H1 (cell line): ENCODE results near the gene DHDDS. TPM values are rescaled to one million over a fixed set of nuclear protein-coding genes. Genes with fewer than 3 reads are reported as not detected.

Source experiments
- CTCF ChIA-PET: fragments of 300-600 bp; sonication (Branson Sonifier 250); formaldehyde crosslinking; loops from one replicate; lab custom pipeline; 2021; ENCODE audit not compliant: partially characterized antibody; lab: Charles Lee
- POLR2A ChIA-PET: fragments of 300-600 bp; sonication (Branson Sonifier 250); formaldehyde crosslinking; loops from one replicate; lab custom pipeline; 2021; ENCODE audit warnings: inconsistent platforms; ENCODE audit not compliant: partially characterized antibody; lab: Charles Lee
- DNase-seq, 2 experiments: peaks; one replicate each; pipeline versions ENCODE4 v3.0.0 to v3.0.0-alpha.2; 2010 to 2022; ENCODE audit warnings: low spot score in 2 of 2, low read depth in 1 of 2, mixed read lengths in 1 of 2
- FAIRE-seq: peaks from 2 replicates; lab custom pipeline; 2011; peaks lifted over from hg19 to GRCh38; lab: Jason Lieb, UNC
- H2AFZ ChIP-seq: 2 replicates; pipeline ENCODE4 v1.8.1; 2012; ENCODE audit warnings: low read length, inconsistent platforms
- H2AK5ac ChIP-seq: 2 replicates; pipeline ENCODE4 v1.6.1; 2013; ENCODE audit warnings: low read depth, low read length
- H2BK120ac ChIP-seq: replicated peaks from 2 replicates; pipeline ENCODE3; 2013; ENCODE audit warnings: low read depth, low read length, inconsistent platforms
- H2BK12ac ChIP-seq: 2 replicates; pipeline ENCODE4 v1.6.1; 2013; ENCODE audit warnings: low read depth, low read length
- H2BK15ac ChIP-seq: 2 replicates; pipeline ENCODE4 v1.6.1; 2013; ENCODE audit warnings: low read length
- H2BK20ac ChIP-seq: 2 replicates; pipeline ENCODE4 v1.6.1; 2013; ENCODE audit warnings: low read length
- H2BK5ac ChIP-seq: 2 replicates; pipeline ENCODE4 v1.6.1; 2013; ENCODE audit warnings: low read depth, low read length
- H3K14ac ChIP-seq: 2 replicates; pipeline ENCODE4 v1.6.1; 2013; ENCODE audit warnings: inconsistent platforms; ENCODE audit not compliant: insufficient read length
- H3K18ac ChIP-seq: 2 replicates; pipeline ENCODE4 v1.6.1; 2013; ENCODE audit warnings: low read length; ENCODE audit errors: extremely low read depth
- H3K23ac ChIP-seq: 2 replicates; pipeline ENCODE4 v1.6.1; 2013; ENCODE audit warnings: inconsistent platforms; ENCODE audit not compliant: insufficient read length
- H3K23me2 ChIP-seq: 2 replicates; pipeline ENCODE4 v1.6.1; 2013; ENCODE audit warnings: low read depth, low read length
- H3K27ac ChIP-seq: 2 replicates; pipeline ENCODE4 v1.6.1; 2011; ENCODE audit warnings: low read depth, low read length, inconsistent platforms
- H3K27me3 ChIP-seq, 4 experiments: replicated peaks in 1 of 4; 1 replicate in 1 of 4; 2 replicates in 3 of 4; pipeline versions ENCODE4 v1.6.1 to v1.8.1; 2011 to 2013; ENCODE audit warnings: low read length in 3 of 4, mild to moderate bottlenecking in 3 of 4, inconsistent platforms in 2 of 4, mixed read lengths in 2 of 4, moderate library complexity in 1 of 4; ENCODE audit not compliant: control insufficient read depth in 3 of 4, insufficient read depth in 3 of 4; ENCODE audit errors: extremely low read depth in 1 of 4
- H3K36me3 ChIP-seq, 4 experiments: 2 replicates each; pipeline versions ENCODE4 v1.6.1 to v1.8.1; 2011 to 2013; ENCODE audit warnings: mild to moderate bottlenecking in 4 of 4, low read length in 3 of 4, moderate library complexity in 2 of 4, control low read depth in 1 of 4, inconsistent platforms in 1 of 4; ENCODE audit not compliant: insufficient read depth in 4 of 4, control insufficient read depth in 2 of 4
- H3K4ac ChIP-seq: replicated peaks from 2 replicates; pipeline ENCODE3; 2013; ENCODE audit warnings: low read length, low read depth, mixed read lengths, inconsistent platforms; ENCODE audit not compliant: insufficient read length
- H3K4me1 ChIP-seq, 4 experiments: replicated peaks in 1 of 4; 1 replicate in 1 of 4; 2 replicates in 3 of 4; pipeline versions ENCODE4 v1.6.1 to v1.8.1; 2011 to 2013; ENCODE audit warnings: low read length in 3 of 4, inconsistent platforms in 2 of 4, mixed read lengths in 1 of 4; ENCODE audit not compliant: insufficient read depth in 4 of 4, control insufficient read depth in 3 of 4
- H3K4me2 ChIP-seq, 2 experiments: 2 replicates each; pipeline versions ENCODE4 v1.6.1 to v1.8.1; 2011 to 2013; ENCODE audit warnings: low read depth in 2 of 2, low read length in 2 of 2, control low read depth in 1 of 2, inconsistent platforms in 1 of 2, mild to moderate bottlenecking in 1 of 2; ENCODE audit not compliant: insufficient read depth in 1 of 2
- H3K4me3 ChIP-seq, 4 experiments: fragments of 200-600, 300-600 bp in 1 of 4; sonication (generic), shearing (Covaris generic), sonication (Bioruptor Twin) in 1 of 4; 2 replicates each; pipeline versions ENCODE4 v1.5.1 to v1.8.1; 2011 to 2016; ENCODE audit warnings: low read length in 4 of 4, low read depth in 3 of 4, control low read depth in 2 of 4, inconsistent platforms in 2 of 4, mild to moderate bottlenecking in 2 of 4, mixed read lengths in 1 of 4, moderate library complexity in 1 of 4; ENCODE audit not compliant: insufficient read depth in 2 of 4; ENCODE audit errors: extremely low read depth in 1 of 4
- H3K56ac ChIP-seq: replicated peaks from 2 replicates; pipeline ENCODE3; 2013; ENCODE audit warnings: low read depth, mild to moderate bottlenecking, mixed read lengths, low read length, inconsistent platforms; ENCODE audit not compliant: insufficient read length
- H3K79me1 ChIP-seq: 2 replicates; pipeline ENCODE4 v1.6.1; 2013; ENCODE audit warnings: low read depth, low read length, control low read depth
- H3K79me2 ChIP-seq, 2 experiments: 2 replicates each; pipeline versions ENCODE4 v1.6.1 to v1.8.1; 2012 to 2013; ENCODE audit warnings: low read length in 2 of 2, mild to moderate bottlenecking in 2 of 2, inconsistent platforms in 1 of 2; ENCODE audit not compliant: insufficient read depth in 2 of 2, control insufficient read depth in 1 of 2
- H3K9ac ChIP-seq, 4 experiments: replicated peaks in 1 of 4; 1 replicate in 1 of 4; 2 replicates in 3 of 4; pipeline versions ENCODE4 v1.6.1 to v1.8.1; 2011 to 2013; ENCODE audit warnings: low read depth in 3 of 4, low read length in 3 of 4, control low read depth in 2 of 4, mild to moderate bottlenecking in 2 of 4, moderate library complexity in 2 of 4, inconsistent platforms in 1 of 4; ENCODE audit errors: extremely low read depth in 1 of 4
- H3K9me3 ChIP-seq, 2 experiments: 2 replicates each; pipeline versions ENCODE4 v1.6.1 to v1.8.1; 2012 to 2013; ENCODE audit warnings: mild to moderate bottlenecking in 2 of 2, moderate library complexity in 2 of 2, control low read depth in 1 of 2, inconsistent platforms in 1 of 2, low read depth in 1 of 2, low read length in 1 of 2, mixed read lengths in 1 of 2; ENCODE audit not compliant: insufficient read depth in 2 of 2
- H4K20me1 ChIP-seq, 2 experiments: replicated peaks in 1 of 2; 2 replicates each; pipeline versions ENCODE3 to v1.8.1; 2011 to 2013; ENCODE audit warnings: inconsistent platforms in 2 of 2, low read length in 2 of 2, mild to moderate bottlenecking in 1 of 2; ENCODE audit not compliant: insufficient read depth in 2 of 2, control insufficient read depth in 1 of 2
- H4K5ac ChIP-seq: 2 replicates; pipeline ENCODE4 v1.6.1; 2013; ENCODE audit warnings: low read length, low read depth, mixed read lengths, inconsistent platforms; ENCODE audit not compliant: insufficient read length
- H4K8ac ChIP-seq: 2 replicates; pipeline ENCODE4 v1.8.0; 2013; ENCODE audit warnings: mild to moderate bottlenecking, moderate library complexity, low read length, inconsistent platforms; ENCODE audit not compliant: insufficient read depth; ENCODE audit errors: extremely low read depth
- H4K91ac ChIP-seq: replicated peaks from 2 replicates; pipeline ENCODE3; 2013; ENCODE audit warnings: low read length, mixed read lengths, inconsistent platforms; ENCODE audit not compliant: insufficient read length
- CTBP2 ChIP-seq: IDR thresholded peaks from 2 replicates; pipeline ENCODE4 v1.7.0; 2011; ENCODE audit warnings: borderline replicate concordance, mild to moderate bottlenecking, moderate library complexity, mixed read lengths, low read length; ENCODE audit not compliant: insufficient read depth, insufficient read length
- RAD21 ChIP-seq, 2 experiments: IDR thresholded peaks in 1 of 2; conservative IDR thresholded peaks in 1 of 2; 2 replicates each; pipeline ENCODE4 v1.6.1; 2011; ENCODE audit warnings: low read depth in 2 of 2, low read length in 2 of 2, improper control_type of control experiment in 1 of 2, inconsistent platforms in 1 of 2, mild to moderate bottlenecking in 1 of 2, moderate library complexity in 1 of 2
- SUZ12 ChIP-seq: fragments of 200-600 bp; sonication (generic); IDR thresholded peaks from 2 replicates; pipeline ENCODE4 v1.6.1; 2012; ENCODE audit warnings: mild to moderate bottlenecking, inconsistent platforms, low read length, moderate library complexity, mixed read lengths
- WGBS, 2 experiments: shearing (Covaris generic) in 1 of 2; methylation state at CpG; one replicate each; pipeline versions ENCODE4 v1.1.6 to v1.1.7; 2013 to 2015; ENCODE audit warnings: low lambda C conversion rate in 2 of 2, mixed read lengths in 2 of 2, inconsistent platforms in 1 of 2, low coverage in 1 of 2, missing lambda C conversion rate in 1 of 2; ENCODE audit not compliant: insufficient replicate concordance in 2 of 2, insufficient coverage in 1 of 2, insufficient read length in 1 of 2; ENCODE audit errors: extremely low coverage in 1 of 2, missing lambda C conversion rate in 1 of 2; 5-methylcytosine and 5-hydroxymethylcytosine counted together
- polyA plus RNA-seq, 7 experiments: library from polyadenylated mRNA; depleted of rRNA in 3 of 7; stranded (reverse) in 5 of 7; unstranded in 2 of 7; fragments of >200 nt in 5 of 7; fragments of 200-250 nt in 2 of 7; gene quantifications; 1 replicate in 5 of 7; 2 replicates in 1 of 7; 4 replicates in 1 of 7; pipeline versions ENCODE4 v1.2.1 to v1.2.3, GENCODE V29; 2011 to 2013; ENCODE audit warnings: missing spikeins in 2 of 7, mixed read lengths in 2 of 7
- total RNA-seq: library from RNA; stranded (reverse); fragmentation: NEBNext Ultra II Directional; extraction: Animal tissue kit (Norgen Biotek cat#: 25700); gene quantifications from 2 replicates; pipeline ENCODE4 v1.2.1, GENCODE V29; 2021

Gene DHDDS
- total and polyA plus RNA-seq, 2 of the 8 experiments (the other 6 are each of a cell fraction or from before 2014, with no cell fraction given), result 28.3 to 44.6 TPM

DNA sequence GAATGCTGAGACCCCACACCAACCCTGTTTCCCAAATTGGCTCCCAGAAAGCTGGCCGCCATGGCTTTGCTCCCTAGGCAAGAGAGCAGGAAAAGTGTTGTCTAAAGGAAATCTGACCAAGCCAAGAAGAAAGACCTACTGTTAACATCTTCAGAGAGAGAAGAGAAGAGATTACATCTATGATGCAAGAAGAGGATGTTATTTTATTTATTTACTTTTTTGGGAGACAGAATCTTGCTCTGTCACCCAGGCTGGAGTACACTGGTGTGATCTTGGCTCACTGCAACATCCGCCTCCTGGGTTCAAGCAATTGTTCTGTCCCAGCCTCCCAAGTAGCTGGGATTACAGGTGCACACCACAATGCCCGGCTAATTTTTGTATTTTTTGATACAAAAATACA lies 61.8 kb downstream of the DHDDS start:
- H4K91ac ChIP-seq, result no peak overlapping the region
- no peaks in the 10 kb centered on the region for H3K27me3 ChIP-seq
- H2BK5ac ChIP-seq, result no peak overlapping the region
- H3K14ac ChIP-seq, result no peak overlapping the region
- H2AK5ac ChIP-seq, result no peak overlapping the region
- H2BK12ac ChIP-seq, result no peak overlapping the region
- no peaks in the 10 kb centered on the region for H4K20me1 ChIP-seq
- DNase-seq (no peak), FAIRE-seq (no peak)
- no peaks in the 10 kb centered on the region for H3K36me3 ChIP-seq
- H3K4ac ChIP-seq, result no peak overlapping the region
- 91% methylated on average over 3 of the region's 3 CpGs; no CpG with 5 or more reads in 1 of the 2 experiments for WGBS, 2 experiments
- H3K23me2 ChIP-seq, result no peaks in the 10 kb centered on the region
- no peak overlapping the region for H4K5ac ChIP-seq
- H3K4me2 ChIP-seq, result no peak overlapping the region
- POLR2A ChIA-PET, result interaction anchor here (1.1 to 4.1 kb wide), 4 partner anchors 11 to 21 kb away, joined by 3 to 16 read pairs (median 4); partner anchors contain the start of gene HMGN2
- no peak overlapping the region for H2BK15ac ChIP-seq
- no peak overlapping the region for H3K9ac ChIP-seq
- H3K27ac ChIP-seq, result no peak overlapping the region
- H3K18ac ChIP-seq, result no peak overlapping the region
- CTCF ChIA-PET, result interaction anchor here (1.3 kb wide), 1 partner anchor 9 kb away, joined by 3 read pairs; no protein-coding TSS in a partner anchor
- H4K8ac ChIP-seq, result no peak overlapping the region
- no peaks in the 10 kb centered on the region for H3K79me2 ChIP-seq
- no peak overlapping the region for H2BK20ac ChIP-seq
- no peaks in the 10 kb centered on the region for H3K79me1 ChIP-seq
- no peaks in the 10 kb centered on the region; a peak in 1 of 7 replicates for H3K4me1 ChIP-seq
- no peak overlapping the region for H3K4me3 ChIP-seq
- no peak overlapping the region for H3K56ac ChIP-seq
- no peak overlapping the region for H2AFZ ChIP-seq
- TF ChIP-seq RAD21 (IDR thresholded peaks at IDR 0.05 in 1 of 2, conservative IDR thresholded peaks at IDR 0.05 in 1 of 2; ENCODE audit: low read depth in 2 of 2, low read length in 2 of 2) (no peak), CTBP2 (no peak), SUZ12 (no peak)
- H3K23ac ChIP-seq, result no peak overlapping the region
- no peaks in the 10 kb centered on the region for H3K9me3 ChIP-seq
- H2BK120ac ChIP-seq, result no peak overlapping the region
